ENCODE measurements around the gene KCNAB1. TPM values are rescaled to one million over a fixed set of nuclear protein-coding genes. Genes with fewer than 3 reads are reported as not detected.

Gene KCNAB1
- total RNA-seq, 4 donors from 2014 or later: 0.38 to 1.5 (median 0.49) TPM

GRCh38 chr3:156518726-156519125 lies 398.3 kb downstream of the KCNAB1 start:
- Histone ChIP-seq H3K9me3 (no peaks in the 10 kb centered on the region), H3K27me3 (no peaks in the 10 kb centered on the region), H3K36me3 (no peaks in the 10 kb centered on the region), H3K4me1 (peaks cover 7% of the 10 kb centered on the region), H3K4me3 (no peak overlapping the region), H3K27ac (no peak overlapping the region)
- no peak for TF ChIP-seq CTCF (IDR thresholded peaks at IDR 0.05)
- DNase-seq (ENCODE audit: low spot score in 2 of 2): no peak

GRCh38 chr3:156519758-156520162 lies 399.4 kb downstream of the KCNAB1 start:
- DNase-seq (ENCODE audit: low spot score in 2 of 2): no peak
- H3K9me3 ChIP-seq: no peaks in the 10 kb centered on the region
- TF ChIP-seq EP300 (IDR thresholded peaks at IDR 0.05) (no peak), POLR2AphosphoS5 (IDR thresholded peaks at IDR 0.05) (no peak)
- H3K27me3 ChIP-seq: no peaks in the 10 kb centered on the region
- no peaks in the 10 kb centered on the region for H3K36me3 ChIP-seq
- H3K27ac ChIP-seq: no peak overlapping the region
- 90% methylated on average over 1 of the region's 1 CpG for WGBS
- no peak overlapping the region for H3K4me3 ChIP-seq
- peaks cover 7% of the 10 kb centered on the region for H3K4me1 ChIP-seq

GRCh38 chr3:156522673-156523072 lies 402.3 kb downstream of the KCNAB1 start:
- no peak for DNase-seq (ENCODE audit: low spot score in 2 of 2)
- WGBS: 83% methylated on average over 4 of the region's 4 CpGs

GRCh38 chr3:156525808-156526207 lies 405.4 kb downstream of the KCNAB1 start:
- Histone ChIP-seq H3K27ac (no peak overlapping the region), H3K36me3 (peaks cover 3% of the 10 kb centered on the region), H3K4me1 (no peaks in the 10 kb centered on the region), H3K9me3 (no peaks in the 10 kb centered on the region), H3K27me3 (no peaks in the 10 kb centered on the region), H3K4me3 (no peak overlapping the region)
- 100% methylated on average over 1 of the region's 1 CpG for WGBS
- TF ChIP-seq CTCF (IDR thresholded peaks at IDR 0.05): no peak
- TF ChIP-seq EP300 (IDR thresholded peaks at IDR 0.05): no peak
- TF ChIP-seq POLR2AphosphoS5 (IDR thresholded peaks at IDR 0.05): no peak
- no peak for TF ChIP-seq POLR2A (IDR thresholded peaks at IDR 0.05)
- DNase-seq (ENCODE audit: low spot score in 2 of 2): no peak

More at GRCh38 chr3:156522673-156523072, 402.3 kb downstream of the KCNAB1 start:
- no peak overlapping the region for H3K4me3 ChIP-seq
- no peaks in the 10 kb centered on the region for H3K27me3 ChIP-seq
- H3K4me1 ChIP-seq: no peaks in the 10 kb centered on the region
- TF ChIP-seq POLR2AphosphoS5 (IDR thresholded peaks at IDR 0.05): no peak
- no peak for TF ChIP-seq CTCF (IDR thresholded peaks at IDR 0.05)
- TF ChIP-seq EP300 (IDR thresholded peaks at IDR 0.05): no peak
- no peak for TF ChIP-seq POLR2A (IDR thresholded peaks at IDR 0.05)
- no peaks in the 10 kb centered on the region for H3K9me3 ChIP-seq
- H3K36me3 ChIP-seq: no peaks in the 10 kb centered on the region
- H3K27ac ChIP-seq: no peak overlapping the region

GRCh38 chr3:156527060-156527459 lies 406.7 kb downstream of the KCNAB1 start:
- WGBS: 93% methylated on average over 1 of the region's 1 CpG
- no peak for DNase-seq (ENCODE audit: low spot score in 2 of 2)
- Histone ChIP-seq H3K36me3 (peaks cover 10% of the 10 kb centered on the region), H3K4me3 (no peak overlapping the region), H3K4me1 (no peaks in the 10 kb centered on the region), H3K27ac (no peak overlapping the region), H3K9me3 (no peaks in the 10 kb centered on the region), H3K27me3 (no peaks in the 10 kb centered on the region)
- TF ChIP-seq CTCF (IDR thresholded peaks at IDR 0.05): no peak
- no peak for TF ChIP-seq EP300 (IDR thresholded peaks at IDR 0.05)
- no peak for TF ChIP-seq POLR2AphosphoS5 (IDR thresholded peaks at IDR 0.05)
- TF ChIP-seq POLR2A (IDR thresholded peaks at IDR 0.05): no peak

- peaks cover 7% of the 10 kb centered on the region for H3K4me1 ChIP-seq
- TF ChIP-seq CTCF (IDR thresholded peaks at IDR 0.05): no peak
- no peak for TF ChIP-seq POLR2AphosphoS5 (IDR thresholded peaks at IDR 0.05)
- no peak for TF ChIP-seq EP300 (IDR thresholded peaks at IDR 0.05)
- TF ChIP-seq POLR2A (IDR thresholded peaks at IDR 0.05): no peak
- H3K9me3 ChIP-seq: no peaks in the 10 kb centered on the region
- WGBS: 79% methylated on average over 5 of the region's 5 CpGs
- no peak for DNase-seq (ENCODE audit: low spot score in 2 of 2)
- no peak overlapping the region for H3K27ac ChIP-seq
- H3K27me3 ChIP-seq: no peaks in the 10 kb centered on the region
- H3K4me3 ChIP-seq: no peak overlapping the region
- peaks cover 10% of the 10 kb centered on the region for H3K36me3 ChIP-seq
Measured at GRCh38 chr3:156530980-156531379, 410.6 kb downstream of the KCNAB1 start.

Data from suprapubic skin (tissue), 4 donors.